HG02840 (cell line): ENCODE results near the gene FAM222B.
"Not testable (repeated sequence)": the region's sequence is repeated elsewhere in the genome, so short reads cannot be mapped to it uniquely, and the experiment has no call there.

Experiments used
- ATAC-seq: cut with Tn5 transposase; IDR thresholded peaks from one replicate; pipeline ENCODE4 v1.9.1; 2021; ENCODE audit warnings: mild to moderate bottlenecking, moderate library complexity, moderate number of reproducible peaks; ENCODE audit not compliant: unreplicated experiment, low FRiP score

Gene FAM222B

DNA sequence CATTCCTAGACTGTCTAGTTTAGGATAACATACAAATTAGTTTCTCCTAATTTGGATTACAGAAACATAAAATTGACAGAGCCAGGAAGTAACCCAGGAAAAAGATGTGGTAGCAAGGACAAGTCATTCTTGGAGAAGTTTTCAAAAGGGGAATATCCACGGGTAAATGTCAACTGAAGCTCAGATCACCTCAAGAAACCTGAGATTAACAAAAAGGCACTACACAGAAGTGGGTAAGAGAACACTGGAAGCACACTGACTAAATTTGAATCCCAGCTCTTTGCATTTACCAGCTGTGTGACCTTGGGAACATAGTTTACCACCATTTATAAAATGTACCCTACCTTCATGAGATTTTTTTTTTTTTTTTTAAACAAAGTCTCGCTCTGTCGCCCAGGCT lies 59.4 kb downstream of the FAM222B start:
- no peak for ATAC-seq

- not testable (repeated sequence) for ATAC-seq
Observed at GRCh38 chr17:28779601-28780000, 63.0 kb downstream of the FAM222B start.

GRCh38 chr17:28777178-28777577 lies 65.4 kb downstream of the FAM222B start:
- ATAC-seq, result no peak

GRCh38 chr17:28774206-28774605 lies 68.4 kb downstream of the FAM222B start:
- no peak for ATAC-seq

DNA sequence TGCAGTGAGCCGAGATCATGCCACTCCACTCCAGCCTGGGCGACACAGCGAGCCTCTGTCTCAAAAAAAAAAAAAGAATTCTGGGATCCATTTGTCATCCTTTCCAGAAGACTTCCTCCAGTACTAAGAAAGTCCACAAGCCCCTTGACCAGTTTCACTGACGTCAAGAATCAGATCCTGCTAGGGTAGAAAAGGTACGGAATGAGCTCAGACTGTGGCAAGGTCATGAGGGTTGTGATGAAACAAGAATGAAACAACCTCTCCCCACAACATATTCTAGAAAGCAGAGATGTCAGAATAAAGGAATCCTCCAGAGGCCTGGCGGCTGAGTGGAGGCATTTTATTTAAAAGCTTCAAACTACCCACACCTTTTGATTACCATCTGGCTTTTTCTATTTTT lies 68.9 kb downstream of the FAM222B start:
- no peak for ATAC-seq

GRCh38 chr17:28765038-28765437 lies 77.6 kb downstream of the FAM222B start:
- no peak for ATAC-seq

DNA sequence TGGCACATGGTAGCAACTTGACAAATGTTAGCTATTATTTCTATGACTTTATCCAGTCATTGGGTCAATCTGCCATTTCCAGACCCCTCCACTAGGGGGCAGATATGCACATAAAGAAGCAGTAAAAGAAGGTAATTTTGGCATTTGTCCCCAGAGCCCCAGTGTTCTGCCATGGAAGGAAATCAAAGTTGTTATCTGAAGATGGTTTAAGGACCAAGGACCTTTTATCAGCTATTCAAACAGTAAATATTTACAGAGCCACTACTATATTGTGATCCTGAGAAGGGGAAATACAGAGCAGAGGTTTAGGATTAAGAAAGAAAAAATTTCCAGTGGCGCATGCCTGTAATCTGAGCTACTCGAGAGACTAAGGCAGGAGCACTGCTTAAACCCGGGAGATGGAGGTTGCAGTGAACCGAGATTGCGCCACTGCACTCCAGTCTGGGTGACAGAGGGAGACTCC lies 78.8 kb downstream of the FAM222B start:
- ATAC-seq, result no peak

DNA sequence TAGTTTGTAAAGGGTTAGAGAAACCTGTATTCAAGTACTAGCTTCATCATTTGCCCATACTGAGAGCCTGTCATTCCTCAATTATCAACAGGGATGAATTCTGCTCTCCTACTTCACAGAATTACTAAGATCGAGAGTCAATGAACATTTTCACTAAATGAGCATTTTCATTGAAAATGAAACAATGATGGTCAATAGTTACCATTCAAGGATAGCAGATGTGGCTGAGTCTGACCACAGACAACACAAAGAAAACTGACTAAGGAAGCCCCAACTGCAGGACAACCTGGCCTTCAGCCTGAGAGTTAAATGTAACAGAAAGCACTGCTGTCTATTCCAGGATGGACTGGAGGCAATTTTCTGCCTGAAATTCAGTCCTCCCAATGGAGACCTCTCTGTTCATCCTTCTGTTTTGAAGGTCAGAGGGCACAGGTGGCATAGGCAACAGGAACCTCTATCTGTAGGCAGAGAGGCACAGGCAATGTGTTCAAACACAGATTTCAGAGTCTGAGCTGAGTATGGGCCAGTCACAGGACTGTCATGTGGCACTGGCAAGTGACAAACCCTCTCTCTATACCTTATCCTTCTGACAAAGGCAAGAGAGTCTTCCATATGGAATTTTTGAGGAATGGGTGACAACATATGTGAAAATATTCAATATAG lies 79.3 kb downstream of the FAM222B start:
- ATAC-seq, result no peak

DNA sequence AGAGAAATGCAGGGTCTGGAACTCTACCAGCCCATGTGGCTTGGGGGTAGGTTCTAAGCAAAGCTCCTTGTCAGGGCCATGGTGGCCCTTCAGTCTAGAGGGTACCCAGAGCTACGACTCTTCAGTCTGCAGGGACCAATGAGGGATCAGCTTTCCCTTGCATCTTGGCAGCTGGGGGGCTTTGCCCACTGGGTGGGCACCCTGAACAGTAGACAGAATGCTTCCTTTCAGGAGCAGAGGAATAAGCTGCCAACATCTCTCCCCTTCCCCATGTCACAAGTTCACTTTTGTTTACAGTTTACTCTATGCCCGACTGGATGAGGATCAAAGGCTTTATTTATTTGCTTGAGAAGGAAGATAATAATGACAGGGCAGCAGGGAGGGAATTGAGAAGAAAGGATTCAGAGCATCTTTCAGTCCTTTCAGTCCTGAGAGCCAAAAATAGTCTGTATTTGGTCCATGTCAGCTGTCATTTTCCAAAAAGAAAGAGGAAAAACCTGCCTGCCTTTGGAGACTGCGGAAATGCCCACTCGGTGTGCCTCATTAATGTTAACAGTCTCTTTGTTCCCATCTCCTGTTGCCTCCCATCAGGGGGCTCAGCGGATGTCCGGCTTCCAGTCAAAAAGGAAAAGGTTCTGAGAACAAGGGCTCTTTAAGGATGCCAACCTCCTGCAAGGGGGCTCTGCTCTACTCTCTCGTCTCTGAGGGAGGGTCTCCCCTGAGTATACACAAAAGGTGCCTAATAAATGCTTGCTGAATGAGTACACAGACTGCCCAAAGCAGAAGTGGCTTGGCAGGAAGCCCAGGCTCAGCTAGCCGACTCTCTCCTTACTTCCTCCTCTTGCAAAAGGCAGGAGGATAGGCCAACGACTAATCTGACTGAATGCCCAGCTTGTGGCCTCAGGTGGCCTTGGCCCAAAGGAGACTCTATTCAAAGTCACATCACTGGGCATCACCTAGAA lies 81.7 kb downstream of the FAM222B start:
- no peak for ATAC-seq

DNA sequence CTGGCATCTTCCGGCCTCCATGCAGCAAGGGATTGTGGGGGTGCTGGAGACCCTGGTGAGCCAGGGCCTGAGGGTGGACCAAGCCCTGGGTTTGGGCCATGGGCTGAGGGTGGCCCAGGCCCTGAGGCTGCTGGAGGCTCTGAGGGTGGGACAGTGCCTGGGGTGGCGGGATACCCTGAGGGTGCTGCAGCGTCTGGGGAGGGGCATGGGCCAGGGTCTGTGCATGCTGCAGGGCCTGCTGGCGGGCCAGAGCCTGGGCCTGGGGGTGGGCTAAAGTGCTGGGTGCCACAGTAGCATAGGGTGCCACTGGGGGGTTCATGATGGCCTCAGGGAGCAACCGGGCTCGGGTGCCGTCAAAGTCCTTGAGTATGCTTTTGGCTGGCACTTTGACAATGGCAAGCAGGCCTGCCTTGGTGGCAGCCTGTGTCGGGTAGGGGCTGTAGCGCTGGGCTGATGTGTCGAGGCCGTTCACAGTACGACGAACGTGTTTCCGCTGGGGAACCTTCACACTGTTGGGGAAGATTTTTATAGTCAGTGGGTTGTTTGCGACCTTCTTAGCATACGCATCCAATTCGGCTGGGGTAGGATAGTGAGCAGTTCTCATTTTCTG lies 83.2 kb downstream of the FAM222B start:
- ATAC-seq, result no peak

GRCh38 chr17:28758411-28759121 lies 84.0 kb downstream of the FAM222B start:
- no peak for ATAC-seq

- no peak for ATAC-seq
Observed at GRCh38 chr17:28756049-28756804, 86.4 kb downstream of the FAM222B start.

DNA sequence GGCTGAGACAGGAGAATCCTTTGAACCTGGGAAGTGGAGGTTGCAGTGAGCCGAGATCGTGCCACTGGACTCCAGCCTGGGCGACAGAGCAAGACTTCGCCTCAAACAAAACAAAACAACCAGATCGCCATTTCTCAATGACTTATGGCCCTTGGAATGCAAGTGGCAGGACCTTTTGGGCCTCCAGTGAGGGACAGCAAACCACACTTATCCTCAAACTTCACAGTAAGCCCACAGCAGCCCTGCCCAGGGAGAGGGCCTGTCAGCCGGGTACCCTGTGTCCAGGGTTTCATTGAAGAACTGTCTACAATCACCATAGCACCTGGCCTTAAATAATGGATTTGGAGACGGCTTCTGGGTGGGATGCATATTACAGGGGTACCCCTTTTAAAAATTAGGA lies 87.1 kb downstream of the FAM222B start:
- no peak for ATAC-seq

- ATAC-seq, result no peak
Observed at GRCh38 chr17:28751600-28752366, 90.8 kb downstream of the FAM222B start.

DNA sequence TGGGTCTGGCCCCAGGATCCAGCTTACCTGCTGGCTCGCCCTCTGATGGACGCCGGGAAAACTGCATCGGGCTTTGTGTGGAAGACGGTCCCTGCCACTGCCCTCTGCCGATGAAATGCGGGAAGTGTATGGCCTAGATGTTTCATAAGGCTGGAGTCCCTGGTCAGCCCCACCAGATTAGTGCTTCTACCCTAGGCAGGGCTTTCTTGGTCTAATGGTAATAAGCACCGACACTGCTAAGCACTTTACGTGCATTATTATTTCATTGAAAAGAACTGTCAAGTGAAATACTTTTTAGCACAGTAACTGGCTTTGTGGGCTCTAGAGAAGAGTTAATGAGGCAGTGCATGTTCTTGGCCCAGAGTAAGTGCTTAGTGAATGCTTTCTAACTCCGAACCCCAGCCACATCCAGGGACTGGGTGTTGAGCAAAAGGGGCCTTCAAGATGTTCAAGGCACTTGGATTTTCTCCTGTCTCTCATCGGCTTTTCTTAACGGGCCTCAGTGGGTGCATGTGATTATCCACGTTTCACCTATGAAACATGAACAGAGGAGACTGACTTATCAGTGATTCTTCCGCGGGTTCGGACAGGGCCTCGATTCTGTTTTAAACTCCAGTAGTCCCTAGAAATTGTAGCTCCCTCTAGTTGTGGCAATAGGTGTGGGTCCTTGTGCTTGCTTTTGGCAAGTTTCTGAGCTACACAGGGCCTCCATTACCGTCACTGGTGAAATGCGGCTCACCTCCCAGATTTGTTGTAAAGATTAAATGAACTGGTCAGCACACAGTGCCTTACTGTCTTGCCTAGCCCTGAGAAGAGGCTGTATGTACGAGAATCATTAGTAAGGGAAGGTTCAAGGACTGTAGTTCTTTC lies 92.2 kb downstream of the FAM222B start:
- ATAC-seq, result peak; percentile 66

DNA sequence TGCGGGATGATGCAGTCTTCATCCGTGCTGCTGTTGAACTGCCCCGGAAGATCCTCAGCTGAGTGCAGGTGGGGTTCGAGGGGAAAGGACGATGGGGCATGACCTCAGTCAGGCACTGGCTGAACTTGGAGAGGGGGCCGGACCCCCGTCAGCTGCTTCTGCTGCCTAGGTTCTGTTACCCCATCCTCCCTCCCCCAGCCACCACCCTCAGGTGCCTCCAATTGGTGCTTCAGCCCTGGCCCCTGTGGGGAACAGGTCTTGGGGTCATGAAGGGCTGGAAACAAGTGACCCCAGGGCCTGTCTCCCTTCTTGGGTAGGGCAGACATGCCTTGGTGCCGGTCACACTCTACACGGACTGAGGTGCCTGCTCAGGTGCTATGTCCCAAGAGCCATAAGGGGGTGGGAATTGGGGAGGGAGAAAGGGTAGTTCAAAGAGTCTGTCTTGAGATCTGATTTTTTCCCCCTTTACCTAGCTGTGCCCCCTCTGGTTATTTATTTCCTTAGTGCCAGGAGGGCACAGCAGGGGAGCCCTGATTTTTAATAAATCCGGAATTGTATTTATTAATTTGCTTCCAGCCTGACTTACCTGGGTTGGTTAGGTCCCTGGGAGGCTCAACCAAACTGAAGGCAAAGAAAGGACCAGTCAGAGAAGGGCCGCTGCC lies 92.9 kb downstream of the FAM222B start:
- ATAC-seq, result no peak

DNA sequence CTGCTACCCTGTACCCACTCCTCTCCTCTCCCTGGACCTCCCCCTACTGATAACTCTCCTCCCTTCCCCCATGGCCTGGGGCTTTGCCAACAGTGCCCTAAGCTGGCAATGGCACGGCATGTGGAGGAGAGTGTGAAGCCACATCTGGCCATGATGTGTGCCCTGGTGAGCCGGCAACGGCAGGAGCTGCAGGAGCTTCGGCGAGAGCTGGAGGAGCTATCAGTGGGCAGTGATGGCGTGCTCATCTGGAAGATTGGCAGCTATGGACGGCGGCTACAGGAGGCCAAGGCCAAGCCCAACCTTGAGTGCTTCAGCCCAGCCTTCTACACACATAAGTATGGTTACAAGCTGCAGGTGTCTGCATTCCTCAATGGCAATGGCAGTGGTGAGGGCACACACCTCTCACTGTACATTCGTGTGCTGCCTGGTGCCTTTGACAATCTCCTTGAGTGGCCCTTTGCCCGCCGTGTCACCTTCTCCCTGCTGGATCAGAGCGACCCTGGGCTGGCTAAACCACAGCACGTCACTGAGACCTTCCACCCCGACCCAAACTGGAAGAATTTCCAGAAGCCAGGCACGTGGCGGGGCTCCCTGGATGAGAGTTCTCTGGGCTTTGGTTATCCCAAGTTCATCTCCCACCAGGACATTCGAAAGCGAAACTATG lies 93.6 kb downstream of the FAM222B start:
- no peak for ATAC-seq
